B cell (primary cell): ENCODE measurements around the gene AZIN2. TPM values are rescaled to one million over a fixed set of nuclear protein-coding genes. Genes with fewer than 3 reads are reported as not detected.

Experiments
- ATAC-seq: fragments of 200-7000 bp; cut with Tn5 transposase; one replicate; pipeline ENCODE4 v1.10.0; 2021; ENCODE audit warnings: low read depth, mild to moderate bottlenecking, moderate number of reproducible peaks, moderate library complexity
- CTCF ChIA-PET: fragments of 350-600 bp; sonication (Branson Sonifier 250); formaldehyde crosslinking; loops from one replicate; lab custom pipeline; 2021; ENCODE audit warnings: antibody characterized with exemption, inconsistent platforms; lab: Charles Lee
- POLR2A ChIA-PET: fragments of 350-600 bp; sonication (Branson Sonifier 250); formaldehyde crosslinking; loops from one replicate; lab custom pipeline; 2021; ENCODE audit warnings: antibody characterized with exemption; lab: Charles Lee
- DNase-seq: peaks from one replicate; pipeline ENCODE4 v3.0.0; 2013
- H2AFZ ChIP-seq: 2 replicates; pipeline ENCODE4 v1.6.1; 2012; ENCODE audit warnings: mild to moderate bottlenecking, low read depth, low read length; ENCODE audit not compliant: insufficient read depth, poor library complexity, severe bottlenecking
- H3K27ac ChIP-seq, 2 donors: 1 replicate in 1 of 2; 2 replicates in 1 of 2; pipeline ENCODE4 v1.5.1; 2012 to 2013; ENCODE audit warnings: low read length in 2 of 2, mild to moderate bottlenecking in 2 of 2, moderate library complexity in 1 of 2
- H3K27me3 ChIP-seq, 4 experiments: fragments of 200-600 bp in 1 of 4; sonication (generic) in 1 of 4; replicated peaks in 1 of 4; 1 replicate in 2 of 4; 2 replicates in 2 of 4; pipeline versions ENCODE4 v1.6.1 to v1.7.0; 2013 to 2016; ENCODE audit warnings: low read length in 3 of 4, mild to moderate bottlenecking in 2 of 4, mixed read lengths in 1 of 4, moderate library complexity in 1 of 4; ENCODE audit not compliant: insufficient read depth in 4 of 4, control insufficient read depth in 3 of 4; ENCODE audit errors: control extremely low read depth in 1 of 4
- H3K36me3 ChIP-seq, 2 experiments: replicated peaks in 1 of 2; 1 replicate in 1 of 2; 2 replicates in 1 of 2; pipeline versions ENCODE4 v1.6.1 to v1.7.1; 2013; ENCODE audit warnings: low read length in 1 of 2; ENCODE audit not compliant: insufficient read depth in 2 of 2, control insufficient read depth in 1 of 2; ENCODE audit errors: control extremely low read depth in 1 of 2, extremely low read depth in 1 of 2
- H3K4me1 ChIP-seq, 2 donors: fragments of 200-600 bp in 1 of 2; sonication (generic) in 1 of 2; 1 replicate in 1 of 2; 2 replicates in 1 of 2; pipeline versions ENCODE4 v1.5.1 to v1.6.1; 2013 to 2017; ENCODE audit warnings: low read length in 2 of 2; ENCODE audit not compliant: control insufficient read depth in 2 of 2, insufficient read depth in 2 of 2
- H3K4me2 ChIP-seq: replicated peaks from 2 replicates; pipeline ENCODE3; 2012; ENCODE audit warnings: mild to moderate bottlenecking, low read depth, low read length; ENCODE audit not compliant: poor library complexity, severe bottlenecking
- H3K4me3 ChIP-seq, 5 experiments: fragments of 200-600 bp in 1 of 5; sonication (generic) in 1 of 5; 1 replicate in 3 of 5; 2 replicates in 2 of 5; pipeline versions ENCODE4 v1.5.1 to v1.7.0; 2011 to 2016; ENCODE audit warnings: low read length in 4 of 5, mild to moderate bottlenecking in 4 of 5, low read depth in 2 of 5, control low read depth in 1 of 5, moderate library complexity in 1 of 5; ENCODE audit not compliant: insufficient read depth in 1 of 5; ENCODE audit errors: control extremely low read depth in 1 of 5, extremely low read depth in 1 of 5
- H3K79me2 ChIP-seq: fragments of 200-600 bp; sonication (generic); one replicate; pipeline ENCODE4 v1.6.0; 2016; ENCODE audit warnings: low read length; ENCODE audit not compliant: control insufficient read depth, insufficient read depth
- H3K9ac ChIP-seq: fragments of 200-600 bp; sonication (generic); 2 replicates; pipeline ENCODE4 v1.6.1; 2017; ENCODE audit warnings: mild to moderate bottlenecking, low read length, moderate library complexity
- H3K9me3 ChIP-seq, 3 donors: one replicate each; pipeline versions ENCODE4 v1.6.1 to v1.7.1; 2013; ENCODE audit warnings: low read length in 2 of 3; ENCODE audit not compliant: control insufficient read depth in 2 of 3, insufficient read depth in 1 of 3; ENCODE audit errors: control extremely low read depth in 1 of 3
- H4K20me1 ChIP-seq: 2 replicates; pipeline ENCODE4 v1.6.0; 2012; ENCODE audit warnings: mild to moderate bottlenecking, low read length; ENCODE audit not compliant: insufficient read depth, control insufficient read depth, poor library complexity, severe bottlenecking
- H3K27ac Mint-ChIP-seq: one replicate; pipeline ENCODE4 v1.8.0; 2021; ENCODE audit warnings: mixed read lengths
- H3K27me3 Mint-ChIP-seq: one replicate; pipeline ENCODE4 v1.8.0; 2021; ENCODE audit warnings: mixed read lengths
- H3K4me1 Mint-ChIP-seq: one replicate; pipeline ENCODE4 v1.8.0; 2021; ENCODE audit warnings: mixed read lengths
- H3K4me3 Mint-ChIP-seq: one replicate; pipeline ENCODE4 v1.8.0; 2021; ENCODE audit warnings: mixed read lengths
- H3K9me3 Mint-ChIP-seq: one replicate; pipeline ENCODE4 v1.8.0; 2022; ENCODE audit warnings: mixed read lengths; ENCODE audit not compliant: insufficient read depth
- CTCF ChIP-seq: fragments of 200-600 bp; IDR thresholded peaks from one replicate; pipeline ENCODE4 v1.8.0; 2022; ENCODE audit warnings: antibody characterized with exemption, mild to moderate bottlenecking
- EZH2 ChIP-seq: IDR thresholded peaks from 2 replicates; pipeline ENCODE4 v1.6.1; 2012; ENCODE audit warnings: borderline replicate concordance, low read depth, mild to moderate bottlenecking, moderate library complexity, low read length; ENCODE audit not compliant: insufficient read depth, poor library complexity, severe bottlenecking
- WGBS: methylation state at CpG from one replicate; pipeline ENCODE4 v1.1.5; 2013; ENCODE audit warnings: missing lambda C conversion rate; ENCODE audit not compliant: insufficient coverage; 5-methylcytosine and 5-hydroxymethylcytosine counted together
- intact Hi-C: fragments of 100-400 bp; cut with micrococcal nuclease; formaldehyde crosslinking; loops from one replicate; pipeline ENCODE4 v1.10.0; 2022
- polyA plus RNA-seq: library from polyadenylated mRNA; depleted of rRNA; stranded (reverse); fragments of >200 nt; gene quantifications from 2 replicates; pipeline ENCODE4 v1.2.3, GENCODE V29; 2012
- total RNA-seq, 2 donors: library from RNA; stranded (reverse); fragments of 120-200 nt in 1 of 2; gene quantifications; 1 replicate in 1 of 2; 2 replicates in 1 of 2; pipeline versions ENCODE4 v1.2.3 to v1.2.4, GENCODE V29; 2013 to 2022

Gene AZIN2
- total and polyA plus RNA-seq, 2 donors (not counting 1 experiment from before 2014, with no cell fraction given) = 0.33 to 5.9 TPM

GRCh38 chr1:33119050-33119449 lies 38.1 kb downstream of the AZIN2 start:
- no peak for TF ChIP-seq CTCF
- no peak for TF ChIP-seq EZH2
- H3K9ac ChIP-seq = no peak overlapping the region
- H3K27me3 ChIP-seq = no peaks in the 10 kb centered on the region
- POLR2A ChIA-PET = no interaction called here
- H3K9me3 ChIP-seq = no peaks in the 10 kb centered on the region
- H3K4me2 ChIP-seq = no peak overlapping the region
- no peak overlapping the region for H3K27ac ChIP-seq
- H3K36me3 ChIP-seq = no peaks in the 10 kb centered on the region
- H3K4me1 Mint-ChIP-seq = no peaks in the 10 kb centered on the region
- H3K27me3 Mint-ChIP-seq = peaks cover 31% of the 10 kb centered on the region
- CTCF ChIA-PET = no interaction called here
- 100% methylated on average over 2 of the region's 2 CpGs for WGBS
- DNase-seq (no peak), ATAC-seq (no peak)
- H3K4me3 Mint-ChIP-seq = no peak overlapping the region
- H3K27ac Mint-ChIP-seq = no peak overlapping the region
- H3K4me3 ChIP-seq = no peak overlapping the region
- no peaks in the 10 kb centered on the region for H4K20me1 ChIP-seq
- peaks cover 0 to 19% of the 10 kb centered on the region in 2 donors for H3K4me1 ChIP-seq
- no peak overlapping the region for H2AFZ ChIP-seq
- no peaks in the 10 kb centered on the region for H3K9me3 Mint-ChIP-seq
- intact Hi-C loops = no loop called here
- no peaks in the 10 kb centered on the region for H3K79me2 ChIP-seq

- CTCF ChIA-PET = no interaction called here
- H3K27me3 ChIP-seq = no peaks in the 10 kb centered on the region
- POLR2A ChIA-PET = no interaction called here
- DNase-seq (peak; percentile 50), ATAC-seq (no peak)
- H3K79me2 ChIP-seq = no peaks in the 10 kb centered on the region
- no peak overlapping the region for H2AFZ ChIP-seq
- Mint-ChIP-seq H3K4me1 (no peaks in the 10 kb centered on the region), H3K27me3 (peaks cover 31% of the 10 kb centered on the region), H3K9me3 (no peaks in the 10 kb centered on the region), H3K27ac (no peak overlapping the region), H3K4me3 (no peak overlapping the region)
- H3K4me2 ChIP-seq = no peak overlapping the region
- no peaks in the 10 kb centered on the region for H3K36me3 ChIP-seq
- no peak overlapping the region for H3K4me3 ChIP-seq
- intact Hi-C loops = no loop called here
- H4K20me1 ChIP-seq = no peaks in the 10 kb centered on the region
- peaks cover 0 to 19% of the 10 kb centered on the region in 2 donors for H3K4me1 ChIP-seq
- no peak overlapping the region for H3K9ac ChIP-seq
- WGBS = 72% methylated on average over 14 of the region's 16 CpGs
- TF ChIP-seq CTCF (no peak), EZH2 (no peak)
- H3K9me3 ChIP-seq = no peaks in the 10 kb centered on the region
- H3K27ac ChIP-seq = peak overlapping the region in 1 of 2 donors; percentile 42
Measured at GRCh38 chr1:33119532-33120217, 38.7 kb downstream of the AZIN2 start.
